Peyer's patch (tissue), 4 donors: ENCODE measurements around the gene LRTM2. TPM values are rescaled to one million over a fixed set of nuclear protein-coding genes. Genes with fewer than 3 reads are reported as not detected.
A peak's percentile ranks its signal among the peaks of the same experiment; 100 is the strongest.

ENCODE experiments used
- DNase-seq, 3 donors: peaks; one replicate each; pipeline ENCODE4 v3.0.0-alpha.2; 2017 to 2019
- H3K27ac ChIP-seq, 4 donors: fragments of 200-600 bp; sonication (generic); one replicate each; pipeline ENCODE4 v1.5.1; 2016 to 2019
- H3K27me3 ChIP-seq, 2 donors: fragments of 200-600 bp; sonication (generic); one replicate each; pipeline ENCODE4 v1.5.1; 2019
- H3K36me3 ChIP-seq, 3 donors: fragments of 200-600 bp; sonication (generic); one replicate each; pipeline ENCODE4 v1.5.1; 2016 to 2019
- H3K4me1 ChIP-seq, 4 donors: fragments of 200-600 bp; sonication (generic); one replicate each; pipeline ENCODE4 v1.5.1; 2016 to 2019
- H3K4me3 ChIP-seq, 4 donors: fragments of 200-600 bp; sonication (generic); 1 replicate in 3 of 4; 2 replicates in 1 of 4; pipeline ENCODE4 v1.5.1; 2016 to 2019; ENCODE audit warnings: mild to moderate bottlenecking in 1 of 4
- H3K9me3 ChIP-seq, 4 donors: fragments of 200-600 bp; sonication (generic); one replicate each; pipeline ENCODE4 v1.5.1; 2016 to 2019; ENCODE audit warnings: mild to moderate bottlenecking in 1 of 4
- CTCF ChIP-seq, 6 experiments: fragments of 450-650 bp in 4 of 6; fragments of 200-600 bp in 2 of 6; sonication (generic) in 1 of 6; IDR thresholded peaks; one replicate each; pipeline ENCODE4 v1.5.1; 2017 to 2019; ENCODE audit warnings: antibody characterized with exemption in 6 of 6, mild to moderate bottlenecking in 3 of 6, moderate library complexity in 1 of 6
- POLR2A ChIP-seq, 2 donors: fragments of 450-650 bp; IDR thresholded peaks; one replicate each; pipeline ENCODE4 v1.5.1; 2017; ENCODE audit warnings: antibody characterized with exemption in 2 of 2, mild to moderate bottlenecking in 2 of 2, moderate library complexity in 2 of 2
- total RNA-seq, 4 donors: library from RNA; depleted of rRNA; stranded (reverse); fragments of >200 nt; gene quantifications; one replicate each; pipeline ENCODE4 v1.1.0, GENCODE V29; 2016

Gene LRTM2
- total RNA-seq, 4 donors from 2014 or later, result not detected

DNA sequence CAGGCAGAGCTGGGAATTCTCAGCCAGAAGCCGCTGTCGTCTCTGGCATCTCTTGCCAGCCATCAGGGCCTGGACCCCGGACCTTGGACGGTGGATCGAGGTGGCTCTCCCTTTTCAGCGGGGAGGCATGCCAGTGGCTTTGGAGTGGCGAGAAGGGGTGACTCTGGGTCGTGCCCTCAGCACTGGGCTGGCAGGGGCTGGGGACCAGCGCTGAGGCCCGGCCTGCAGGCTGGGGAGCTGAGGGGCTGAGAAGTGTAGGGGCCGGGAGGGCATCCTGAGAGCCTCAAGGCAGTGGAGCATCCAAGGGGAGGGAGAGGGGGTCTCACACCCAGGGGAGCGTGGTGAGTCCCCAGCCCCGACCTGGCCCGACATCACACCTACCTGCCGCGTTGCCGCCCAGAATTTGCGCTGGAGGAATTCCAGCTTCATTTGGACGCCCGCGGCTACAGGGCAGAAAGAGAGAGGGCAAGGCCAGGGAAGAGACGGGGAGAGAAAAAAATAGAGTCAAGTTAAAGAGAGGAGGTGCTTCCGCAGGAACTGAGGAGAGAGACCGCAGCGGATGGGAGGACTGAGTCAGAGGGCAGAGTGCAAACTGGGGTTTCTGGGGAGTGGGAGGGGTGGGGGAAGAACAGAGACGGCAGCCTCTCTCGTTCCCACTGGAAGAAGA lies 9.0 kb upstream of the LRTM2 start:
- Histone ChIP-seq H3K27ac (peak overlapping the region; percentile 10 to 59 (median 38)), H3K36me3 (no peaks in the 10 kb centered on the region), H3K4me1 (no peaks in the 10 kb centered on the region), H3K9me3 (no peaks in the 10 kb centered on the region), H3K27me3 (no peaks in the 10 kb centered on the region), H3K4me3 (no peak overlapping the region)
- TF ChIP-seq POLR2A (IDR thresholded peaks at IDR 0.05) (no peak), CTCF (IDR thresholded peaks at IDR 0.05) (no peak)
- DNase-seq, result no peak

- DNase-seq, result no peak
- Histone ChIP-seq H3K36me3 (no peaks in the 10 kb centered on the region), H3K4me1 (no peaks in the 10 kb centered on the region), H3K9me3 (no peaks in the 10 kb centered on the region), H3K27me3 (no peaks in the 10 kb centered on the region), H3K4me3 (no peak overlapping the region), H3K27ac (peak overlapping the region; percentile 10 to 59 (median 38))
- TF ChIP-seq POLR2A (IDR thresholded peaks at IDR 0.05) (no peak), CTCF (IDR thresholded peaks at IDR 0.05) (no peak)
Measured at GRCh38 chr12:1811948-1812291, 8.4 kb upstream of the LRTM2 start.

DNA sequence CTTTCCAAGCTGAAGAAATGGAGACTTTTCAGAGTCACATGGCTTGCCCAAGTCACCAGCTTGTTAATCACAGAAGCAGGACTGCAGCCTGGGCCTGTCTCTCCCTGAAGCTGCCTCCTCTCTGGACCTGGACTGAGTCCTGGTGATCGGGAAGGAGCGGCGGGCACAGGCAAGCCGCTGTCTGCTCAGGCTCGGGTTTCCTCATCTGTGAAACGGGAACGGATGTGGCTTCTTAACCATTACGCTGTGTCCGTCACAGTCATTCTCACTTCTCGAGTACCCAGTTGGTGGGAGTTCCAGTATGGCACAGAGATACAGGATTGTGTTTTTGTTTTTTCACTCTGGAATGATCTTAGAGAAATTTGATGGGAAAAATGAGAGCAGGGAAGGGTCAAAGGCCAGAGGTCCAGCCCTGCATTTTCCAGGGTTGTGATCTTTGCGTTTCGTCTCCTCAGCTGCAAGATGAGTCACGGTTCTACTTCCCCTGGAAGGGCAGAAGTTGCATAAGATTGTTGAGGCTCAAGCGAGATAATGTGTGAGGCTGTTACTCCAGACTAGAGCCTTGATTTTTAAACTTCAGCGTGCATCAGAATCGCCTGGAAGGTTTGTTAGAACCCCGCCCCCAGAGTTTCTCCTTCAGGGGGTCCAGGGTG lies 7.6 kb upstream of the LRTM2 start:
- TF ChIP-seq POLR2A (IDR thresholded peaks at IDR 0.05) (no peak), CTCF (IDR thresholded peaks at IDR 0.05) (no peak)
- Histone ChIP-seq H3K36me3 (no peaks in the 10 kb centered on the region), H3K4me1 (no peaks in the 10 kb centered on the region), H3K9me3 (no peaks in the 10 kb centered on the region), H3K4me3 (no peak overlapping the region), H3K27me3 (no peaks in the 10 kb centered on the region), H3K27ac (peak overlapping the region in 3 of 4 donors; percentile 20 to 56 (median 52))
- peak in 2 of 3 donors; percentile 46 to 64 for DNase-seq

DNA sequence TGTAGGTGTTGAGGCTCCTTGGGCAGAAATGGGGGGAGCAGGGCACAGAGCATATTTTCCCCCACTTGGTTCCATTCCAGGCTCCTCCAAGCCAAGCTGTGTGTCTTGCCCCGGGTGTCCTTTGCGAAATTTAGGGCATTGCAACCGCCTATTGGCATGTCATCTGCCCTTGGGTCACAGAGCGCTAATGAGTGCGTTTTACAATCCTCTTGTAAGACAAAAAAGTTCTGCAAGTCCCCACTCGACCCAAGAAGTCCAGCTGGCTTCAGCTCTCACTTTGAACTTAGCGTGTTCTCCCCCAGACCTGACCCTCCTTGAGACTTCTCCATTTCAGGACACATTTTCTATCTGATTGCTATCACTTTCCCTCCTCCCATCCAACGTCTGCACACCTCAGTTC lies 6.1 kb upstream of the LRTM2 start:
- no peaks in the 10 kb centered on the region for H3K27me3 ChIP-seq
- H3K36me3 ChIP-seq, result no peaks in the 10 kb centered on the region
- no peaks in the 10 kb centered on the region for H3K4me1 ChIP-seq
- DNase-seq, result no peak
- H3K4me3 ChIP-seq, result no peak overlapping the region
- no peak for TF ChIP-seq POLR2A (IDR thresholded peaks at IDR 0.05)
- H3K27ac ChIP-seq, result no peak overlapping the region
- H3K9me3 ChIP-seq, result no peaks in the 10 kb centered on the region

- TF ChIP-seq POLR2A (IDR thresholded peaks at IDR 0.05) (no peak), CTCF (IDR thresholded peaks at IDR 0.05) (no peak)
- Histone ChIP-seq H3K27me3 (no peaks in the 10 kb centered on the region), H3K36me3 (no peaks in the 10 kb centered on the region), H3K4me3 (no peak overlapping the region), H3K4me1 (no peaks in the 10 kb centered on the region), H3K9me3 (no peaks in the 10 kb centered on the region), H3K27ac (no peak overlapping the region)
- DNase-seq, result no peak
Measured at GRCh38 chr12:1815108-1815507, 5.3 kb upstream of the LRTM2 start.

DNA sequence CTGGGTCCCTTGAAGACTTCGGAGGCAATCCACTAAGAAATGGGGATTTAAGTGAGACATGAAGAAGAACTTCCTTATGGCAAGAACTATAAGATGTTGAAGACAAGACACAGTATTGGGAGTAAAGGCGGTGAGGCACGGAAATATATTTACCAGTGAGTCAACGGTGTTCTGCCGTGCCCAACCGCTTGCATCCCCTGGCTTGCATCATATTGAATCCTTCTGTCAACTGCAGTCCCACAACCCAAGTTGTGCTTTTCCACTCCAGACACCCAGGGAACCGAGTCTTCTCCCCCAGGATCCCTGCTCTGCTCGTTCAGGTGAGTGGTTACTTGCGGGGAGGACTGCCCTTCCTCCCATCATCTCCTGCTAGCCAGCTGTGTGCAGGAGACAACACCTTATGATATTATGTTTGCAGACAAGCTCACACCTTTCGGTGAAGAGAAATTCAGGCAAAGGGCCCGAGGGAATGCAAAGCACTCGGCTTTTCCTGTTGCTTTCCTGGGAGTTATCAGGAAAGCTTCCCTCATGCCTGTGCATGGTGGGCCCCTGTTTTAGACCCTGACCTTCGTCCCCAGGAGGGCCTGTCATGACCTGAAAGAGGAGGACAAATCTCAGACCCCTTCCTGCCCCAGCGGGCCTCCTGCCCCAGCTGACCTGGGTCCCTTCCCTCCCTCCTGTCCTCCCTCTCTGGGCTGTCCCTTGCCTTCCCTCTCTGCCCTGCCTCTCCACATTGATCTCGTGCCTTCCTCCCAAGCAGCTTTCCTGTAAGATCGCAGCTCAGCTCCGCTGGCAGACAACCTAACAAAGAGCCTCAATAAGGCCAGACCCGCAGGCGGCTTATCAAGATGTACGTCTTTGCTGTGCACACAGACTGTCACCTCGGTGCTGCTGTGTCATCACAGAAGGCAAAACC lies 4.3 kb upstream of the LRTM2 start:
- Histone ChIP-seq H3K9me3 (no peaks in the 10 kb centered on the region), H3K27ac (no peak overlapping the region), H3K4me3 (no peak overlapping the region), H3K4me1 (no peaks in the 10 kb centered on the region), H3K27me3 (no peaks in the 10 kb centered on the region), H3K36me3 (no peaks in the 10 kb centered on the region)
- DNase-seq, result no peak
- TF ChIP-seq POLR2A (IDR thresholded peaks at IDR 0.05) (no peak), CTCF (IDR thresholded peaks at IDR 0.05) (no peak)
